AG10803 (cell line): ENCODE data around the gene SHLD1.

Experiments
- DNase-seq: peaks from one replicate; pipeline ENCODE4 v3.0.0; 2010; ENCODE audit warnings: low read depth
- H3K4me3 ChIP-seq: 2 replicates; pipeline ENCODE4 v1.5.1; 2011; ENCODE audit warnings: mild to moderate bottlenecking, low read length, control low read depth
- TF ChIP-seq, protein P1 (sequence below): conservative IDR thresholded peaks from 2 replicates; pipeline ENCODE4 v1.5.1; 2011; ENCODE audit warnings: mild to moderate bottlenecking, low read length, control low read depth, inconsistent platforms

Gene SHLD1

DNA sequence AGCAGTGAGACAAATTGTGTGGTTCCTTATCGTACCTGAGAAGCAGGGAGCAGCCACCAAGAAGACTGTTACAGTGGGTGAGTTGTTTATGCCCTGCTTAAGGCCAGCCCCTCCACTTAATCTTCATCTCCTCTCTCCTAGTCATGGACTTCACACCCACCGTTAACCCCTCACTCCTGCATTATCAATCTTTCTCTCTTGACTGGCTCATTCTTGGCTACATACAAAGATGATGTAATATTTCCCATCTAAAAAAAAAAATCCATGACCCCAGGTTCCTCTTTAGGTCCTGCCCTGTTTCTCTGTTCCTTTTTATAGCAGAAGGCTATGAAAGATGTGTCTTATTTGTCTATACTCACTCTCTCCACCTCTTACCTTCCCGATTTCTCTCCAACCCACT is 72.4 kb downstream of the SHLD1 start:
- TF ChIP-seq, protein P1, sequence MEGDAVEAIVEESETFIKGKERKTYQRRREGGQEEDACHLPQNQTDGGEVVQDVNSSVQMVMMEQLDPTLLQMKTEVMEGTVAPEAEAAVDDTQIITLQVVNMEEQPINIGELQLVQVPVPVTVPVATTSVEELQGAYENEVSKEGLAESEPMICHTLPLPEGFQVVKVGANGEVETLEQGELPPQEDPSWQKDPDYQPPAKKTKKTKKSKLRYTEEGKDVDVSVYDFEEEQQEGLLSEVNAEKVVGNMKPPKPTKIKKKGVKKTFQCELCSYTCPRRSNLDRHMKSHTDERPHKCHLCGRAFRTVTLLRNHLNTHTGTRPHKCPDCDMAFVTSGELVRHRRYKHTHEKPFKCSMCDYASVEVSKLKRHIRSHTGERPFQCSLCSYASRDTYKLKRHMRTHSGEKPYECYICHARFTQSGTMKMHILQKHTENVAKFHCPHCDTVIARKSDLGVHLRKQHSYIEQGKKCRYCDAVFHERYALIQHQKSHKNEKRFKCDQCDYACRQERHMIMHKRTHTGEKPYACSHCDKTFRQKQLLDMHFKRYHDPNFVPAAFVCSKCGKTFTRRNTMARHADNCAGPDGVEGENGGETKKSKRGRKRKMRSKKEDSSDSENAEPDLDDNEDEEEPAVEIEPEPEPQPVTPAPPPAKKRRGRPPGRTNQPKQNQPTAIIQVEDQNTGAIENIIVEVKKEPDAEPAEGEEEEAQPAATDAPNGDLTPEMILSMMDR, result no peak
- DNase-seq, result no peak
- H3K4me3 ChIP-seq, result no peak overlapping the region

DNA sequence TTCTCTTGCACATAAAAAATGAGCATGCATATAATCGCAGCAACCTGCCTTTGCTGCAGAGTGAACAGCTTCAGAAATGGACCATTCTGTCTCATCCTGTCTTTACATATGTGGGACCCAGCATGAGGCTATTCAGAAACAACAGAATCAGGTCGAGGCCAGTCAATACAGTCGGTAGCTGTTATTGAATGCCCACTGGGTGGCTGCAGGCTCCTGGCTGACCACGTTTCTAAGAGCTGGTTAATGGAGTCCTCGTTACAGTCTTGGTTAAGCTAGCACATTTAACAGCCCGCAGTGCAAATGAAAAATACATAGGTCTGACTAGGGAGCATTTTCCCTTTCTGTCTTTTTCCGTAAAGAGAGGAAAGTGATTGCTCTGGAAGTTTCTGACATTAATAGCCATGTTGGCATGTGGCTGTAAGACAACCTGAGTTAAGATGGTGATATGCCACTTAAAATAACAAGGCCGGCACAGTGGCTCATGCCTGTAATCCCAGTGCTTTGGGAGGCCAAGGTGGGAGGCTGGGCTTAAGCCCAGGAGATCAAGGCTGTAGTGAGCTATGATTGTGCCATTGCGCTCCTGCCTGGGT is 75.0 kb downstream of the SHLD1 start:
- TF ChIP-seq, protein P1, result no peak
- no peak for DNase-seq
- no peak overlapping the region for H3K4me3 ChIP-seq

DNA sequence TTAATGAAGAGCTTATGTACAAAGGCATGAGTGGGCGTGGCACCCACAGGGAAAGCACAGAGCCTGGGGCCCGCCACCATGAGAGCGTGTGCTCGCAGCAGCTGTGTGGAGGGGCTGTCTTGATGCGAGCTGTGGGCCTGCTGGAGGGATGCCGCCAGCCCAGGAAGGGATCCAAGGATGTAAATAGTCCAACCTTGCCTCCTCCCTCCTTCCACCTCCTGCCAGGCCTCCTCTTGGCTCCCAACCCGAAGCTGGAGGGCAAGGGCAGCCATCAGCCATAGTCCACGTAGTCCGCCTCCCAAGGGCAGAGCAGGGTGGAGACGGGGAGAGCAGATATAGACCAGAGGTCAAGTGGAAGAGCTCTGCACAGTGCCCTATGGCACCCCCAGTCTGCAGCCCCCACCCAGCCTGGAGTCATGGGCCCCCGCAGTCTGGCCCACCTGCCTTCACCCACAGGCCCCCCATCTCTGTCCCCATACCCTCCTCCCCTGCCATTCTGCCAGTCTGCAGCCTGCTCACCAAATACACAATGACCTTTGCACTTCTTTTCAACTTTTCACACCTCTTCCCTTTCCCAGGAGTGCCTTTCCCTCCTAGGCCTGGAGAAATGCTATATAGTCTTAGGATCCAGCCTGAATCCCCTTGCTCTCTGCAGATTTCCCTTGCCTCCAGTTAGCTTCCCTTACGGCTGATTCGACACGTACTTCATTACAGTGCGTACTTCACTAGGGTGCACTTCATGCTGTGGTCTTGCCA is 77.1 kb downstream of the SHLD1 start:
- H3K4me3 ChIP-seq, result no peak overlapping the region
- TF ChIP-seq, protein P1, result no peak

DNA sequence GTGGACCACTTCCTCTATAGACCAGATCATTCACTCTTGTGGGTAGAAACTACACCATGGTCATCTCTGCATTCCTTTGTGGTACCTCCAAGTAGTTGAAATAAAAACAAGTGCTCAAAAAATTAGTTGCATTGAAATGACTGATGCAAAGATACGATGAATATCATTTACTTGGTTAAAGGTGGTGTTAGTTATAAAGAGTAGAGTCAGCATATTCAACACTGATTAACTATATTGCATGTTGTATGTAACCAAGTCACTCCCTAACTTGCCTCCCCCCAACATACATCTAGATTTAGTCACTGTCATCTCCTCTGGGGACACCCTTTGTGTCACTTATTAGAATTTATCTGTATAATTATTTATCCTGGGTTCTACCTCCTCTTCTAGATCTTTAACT is 77.7 kb downstream of the SHLD1 start:
- DNase-seq, result no peak
- no peak overlapping the region for H3K4me3 ChIP-seq
- TF ChIP-seq, protein P1, result no peak

More for the DNA sequence above, 77.1 kb downstream of the SHLD1 start:
- no peak for DNase-seq

DNA sequence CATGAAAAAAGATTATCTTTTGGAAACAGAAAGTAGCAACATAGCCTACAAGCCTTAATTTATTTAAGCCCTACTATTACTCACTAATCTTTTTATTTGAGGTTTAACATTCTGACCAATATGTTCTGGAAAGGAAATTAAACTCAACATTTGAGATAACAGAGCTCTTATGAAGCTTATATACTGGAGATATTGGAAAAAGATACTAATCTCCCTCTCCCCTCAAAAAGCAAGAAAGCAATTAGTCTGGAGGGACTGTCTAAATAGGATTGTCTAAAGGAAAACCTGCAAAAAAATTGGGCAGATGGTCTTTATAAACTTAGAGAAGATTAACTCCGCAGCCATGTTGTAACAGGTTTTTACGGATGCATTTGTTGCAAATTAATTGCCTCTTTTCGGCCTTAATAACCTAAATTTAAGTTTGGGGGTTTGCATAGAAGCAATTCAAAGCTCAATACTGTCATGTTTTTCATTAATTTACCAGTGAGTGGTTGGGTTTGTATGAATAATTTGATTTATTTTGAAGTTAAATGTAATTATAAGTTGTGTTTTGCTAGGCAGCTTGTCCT is 79.1 kb downstream of the SHLD1 start:
- DNase-seq, result no peak
- no peak overlapping the region for H3K4me3 ChIP-seq
- TF ChIP-seq, protein P1, result no peak

DNA sequence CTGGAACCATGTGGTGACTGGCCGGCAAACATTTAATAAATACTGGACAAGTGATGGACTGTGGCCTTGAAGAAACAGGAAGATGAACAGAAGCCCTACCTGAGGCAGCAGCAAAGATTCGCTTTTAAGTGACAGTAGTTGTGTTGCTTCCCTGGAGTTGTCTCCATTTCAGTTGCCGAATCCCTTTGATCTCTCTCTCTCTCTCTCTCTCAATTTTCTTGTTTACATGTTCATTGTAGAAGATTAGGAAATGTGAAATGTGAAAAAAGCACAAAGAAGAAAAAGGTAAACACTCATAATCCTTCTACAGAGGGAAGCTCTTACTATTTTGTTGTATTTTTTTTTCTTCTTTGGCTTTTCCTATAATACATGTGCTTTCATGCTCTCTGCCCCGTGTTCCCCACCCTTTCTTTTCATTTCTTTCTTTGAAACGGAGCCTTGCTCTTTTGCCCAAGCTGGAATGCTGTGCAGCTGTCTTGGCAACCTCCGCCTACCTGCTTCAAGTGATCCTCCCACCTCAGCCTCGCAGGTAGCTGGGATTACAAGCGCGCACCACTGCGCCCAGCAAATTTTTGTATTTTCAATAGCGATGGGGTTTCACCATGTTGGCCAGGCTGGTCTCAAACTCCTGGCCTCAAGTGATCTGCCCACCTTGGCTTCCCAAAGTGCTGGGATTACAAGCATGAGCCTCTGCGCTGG is 81.5 kb downstream of the SHLD1 start:
- H3K4me3 ChIP-seq, result no peak overlapping the region
- TF ChIP-seq, protein P1, result no peak
- no peak for DNase-seq
